22Rv1 (cell line): ENCODE measurements around the gene WWTR1.

Experiments
- H3K27ac ChIP-seq: fragments of 450-650 bp; 2 replicates; pipeline ENCODE4 v1.5.1; 2017
- CTCF ChIP-seq: fragments of 450-650 bp; IDR thresholded peaks from 2 replicates; pipeline ENCODE4 v1.5.1; 2017; ENCODE audit warnings: mild to moderate bottlenecking
- ZFX ChIP-seq: fragments of 450-650 bp; IDR thresholded peaks from 2 replicates; pipeline ENCODE4 v1.6.1; 2017; ENCODE audit warnings: antibody characterized with exemption, borderline replicate concordance

The WWTR1 gene

GRCh38 chr3:149577801-149578200, 80.0 kb downstream of the WWTR1 start:
- no peak overlapping the region for H3K27ac ChIP-seq
- TF ChIP-seq CTCF (no peak), ZFX (no peak)

GRCh38 chr3:149575961-149576564, 81.8 kb downstream of the WWTR1 start:
- H3K27ac ChIP-seq = no peak overlapping the region
- TF ChIP-seq ZFX = no peak
- TF ChIP-seq CTCF = no peak

GRCh38 chr3:149575213-149575960, 82.4 kb downstream of the WWTR1 start:
- no peak overlapping the region for H3K27ac ChIP-seq
- TF ChIP-seq ZFX (no peak), CTCF (no peak)

GRCh38 chr3:149572796-149573414, 84.9 kb downstream of the WWTR1 start:
- no peak for TF ChIP-seq CTCF
- no peak overlapping the region for H3K27ac ChIP-seq

- TF ChIP-seq CTCF = no peak
- H3K27ac ChIP-seq = no peak overlapping the region
Measured at GRCh38 chr3:149571381-149571780, 86.4 kb downstream of the WWTR1 start.

GRCh38 chr3:149570016-149570415, 87.8 kb downstream of the WWTR1 start:
- no peak overlapping the region for H3K27ac ChIP-seq
- TF ChIP-seq CTCF (no peak), ZFX (no peak)

- H3K27ac ChIP-seq = no peak overlapping the region
- TF ChIP-seq CTCF = no peak
- TF ChIP-seq ZFX = no peak
Measured at GRCh38 chr3:149567381-149567780, 90.4 kb downstream of the WWTR1 start.
